ENCODE results near the gene SLC22A8.

- TF ChIP-seq EZH2 (IDR thresholded peaks at IDR 0.05; ENCODE audit: insufficient read depth, poor library complexity, severe bottlenecking) (no peak), EZH2phosphoT487 (IDR thresholded peaks at IDR 0.05; ENCODE audit: insufficient read depth, low read depth) (no peak)
Measured at GRCh38 chr11:63019506-63019905, 3.9 kb upstream of the SLC22A8 start.

Measured in GM23248 (cell line).